ENCODE data around the gene ATXN8OS. TPM values are rescaled to one million over a fixed set of nuclear protein-coding genes. Genes with fewer than 3 reads are reported as not detected.

The ATXN8OS gene
- not detected for total RNA-seq

DNA sequence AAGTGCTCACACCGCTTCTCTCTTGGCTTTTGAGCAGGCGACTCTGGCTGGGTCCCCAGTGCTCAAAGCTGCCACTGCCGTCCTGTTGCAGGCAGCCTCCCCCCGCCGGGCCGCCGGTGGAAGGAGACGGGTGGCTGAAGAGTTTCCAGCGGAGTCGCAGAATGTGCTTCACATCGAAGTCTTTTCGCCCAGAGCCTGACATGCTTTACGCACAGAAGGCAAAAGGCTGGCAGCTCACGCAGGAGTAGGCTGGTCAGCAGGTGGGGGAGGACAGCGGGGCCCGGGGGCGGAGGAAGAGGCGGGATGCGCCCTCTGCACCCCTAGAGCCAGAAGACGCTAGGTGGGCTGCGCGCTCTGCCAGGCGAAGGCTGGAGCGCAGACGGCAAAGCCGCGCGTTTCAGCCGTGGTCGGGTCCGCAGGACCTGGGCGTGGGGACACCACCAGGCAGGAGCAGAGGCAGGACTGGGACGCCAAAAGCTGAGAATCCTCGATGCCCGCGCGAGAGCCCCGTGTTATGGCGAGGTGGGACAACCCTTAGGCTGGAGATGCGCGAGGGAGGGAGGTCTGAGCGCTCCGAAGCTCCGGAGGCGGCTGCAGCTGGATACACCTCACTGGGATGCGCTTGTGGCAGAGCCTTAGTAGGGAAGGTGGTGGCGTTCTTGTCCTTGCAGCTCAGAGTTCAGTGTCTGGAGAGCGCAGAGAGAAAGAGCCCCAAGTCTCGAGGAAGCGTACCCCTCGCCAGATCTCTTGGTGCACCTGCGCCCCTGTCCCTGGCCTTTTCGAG lies at the start of gene ATXN8OS:
Gene ATXN8OS, plus strand, starts transcription at position 329 of the 784 bp plus-strand sequence.
- Histone ChIP-seq H3K4me3 (no peak within 1 kb of the TSS), H3K9me3 (no peaks in the 10 kb centered on the region), H3K36me3 (no peaks in the 10 kb centered on the region), H3K27me3 (no peaks in the 10 kb centered on the region), H3K27ac (no peak within 1 kb of the TSS), H3K4me1 (no peaks in the 10 kb centered on the region)
- TF ChIP-seq, protein P1, sequence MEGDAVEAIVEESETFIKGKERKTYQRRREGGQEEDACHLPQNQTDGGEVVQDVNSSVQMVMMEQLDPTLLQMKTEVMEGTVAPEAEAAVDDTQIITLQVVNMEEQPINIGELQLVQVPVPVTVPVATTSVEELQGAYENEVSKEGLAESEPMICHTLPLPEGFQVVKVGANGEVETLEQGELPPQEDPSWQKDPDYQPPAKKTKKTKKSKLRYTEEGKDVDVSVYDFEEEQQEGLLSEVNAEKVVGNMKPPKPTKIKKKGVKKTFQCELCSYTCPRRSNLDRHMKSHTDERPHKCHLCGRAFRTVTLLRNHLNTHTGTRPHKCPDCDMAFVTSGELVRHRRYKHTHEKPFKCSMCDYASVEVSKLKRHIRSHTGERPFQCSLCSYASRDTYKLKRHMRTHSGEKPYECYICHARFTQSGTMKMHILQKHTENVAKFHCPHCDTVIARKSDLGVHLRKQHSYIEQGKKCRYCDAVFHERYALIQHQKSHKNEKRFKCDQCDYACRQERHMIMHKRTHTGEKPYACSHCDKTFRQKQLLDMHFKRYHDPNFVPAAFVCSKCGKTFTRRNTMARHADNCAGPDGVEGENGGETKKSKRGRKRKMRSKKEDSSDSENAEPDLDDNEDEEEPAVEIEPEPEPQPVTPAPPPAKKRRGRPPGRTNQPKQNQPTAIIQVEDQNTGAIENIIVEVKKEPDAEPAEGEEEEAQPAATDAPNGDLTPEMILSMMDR (IDR thresholded peaks at IDR 0.05): no peak
- TF ChIP-seq POLR2A (IDR thresholded peaks at IDR 0.05): no peak
- intact Hi-C loops (cut with DNase I; ENCODE audit: low total_unique reads): no loop called here
- DNase-seq: no peak

DNA sequence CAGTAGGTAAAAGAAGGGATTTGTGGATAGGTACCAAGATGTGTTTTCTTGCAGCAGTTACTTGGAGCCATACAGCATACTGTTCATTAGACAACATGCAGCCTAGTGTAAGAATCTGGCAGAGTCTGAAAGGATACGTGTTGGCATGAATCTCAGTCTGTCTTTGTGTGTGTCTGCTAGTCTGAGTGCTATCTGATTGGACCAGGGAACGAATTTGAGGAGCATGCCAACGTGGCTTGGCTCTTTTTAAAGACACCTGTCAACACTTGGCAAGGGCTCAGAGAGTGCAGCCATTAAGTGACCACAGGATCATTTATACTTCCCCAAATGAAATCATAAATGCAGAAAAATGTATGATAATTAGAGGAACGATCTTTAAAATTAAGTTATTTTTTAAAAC lies 27.6 kb upstream of the ATXN8OS start:
- no peak for DNase-seq
- H3K36me3 ChIP-seq: no peaks in the 10 kb centered on the region
- H3K4me3 ChIP-seq: no peak overlapping the region
- H3K27ac ChIP-seq: no peak overlapping the region
- no peak for TF ChIP-seq POLR2A (IDR thresholded peaks at IDR 0.05)
- TF ChIP-seq, protein P1 (IDR thresholded peaks at IDR 0.05): no peak
- H3K9me3 ChIP-seq: no peaks in the 10 kb centered on the region
- intact Hi-C loops (cut with DNase I; ENCODE audit: low total_unique reads): no loop called here
- no peaks in the 10 kb centered on the region for H3K4me1 ChIP-seq
- H3K27me3 ChIP-seq: no peaks in the 10 kb centered on the region

DNA sequence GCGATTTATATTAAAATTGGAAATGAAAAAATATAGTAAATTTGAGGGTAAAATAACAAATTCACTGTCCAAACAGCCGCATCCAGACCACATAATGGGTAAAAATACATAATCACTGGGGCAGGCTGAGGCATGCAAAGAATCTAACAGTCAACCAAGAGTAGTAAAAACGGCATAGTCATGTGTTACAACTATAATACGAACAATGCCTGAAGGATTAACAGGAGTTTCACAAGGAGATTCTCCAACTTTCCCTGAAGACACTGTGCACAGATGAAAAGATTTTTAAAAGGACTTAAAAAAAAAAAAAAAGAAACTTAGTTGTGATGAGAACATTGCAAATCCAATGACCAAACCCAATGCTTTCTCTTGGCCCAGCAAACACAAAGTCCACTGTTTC lies 20.4 kb upstream of the ATXN8OS start:
- Histone ChIP-seq H3K27ac (no peak overlapping the region), H3K27me3 (no peaks in the 10 kb centered on the region), H3K36me3 (no peaks in the 10 kb centered on the region), H3K4me1 (no peaks in the 10 kb centered on the region), H3K4me3 (no peak overlapping the region), H3K9me3 (no peaks in the 10 kb centered on the region)
- TF ChIP-seq, protein P1 (IDR thresholded peaks at IDR 0.05): no peak
- intact Hi-C loops (cut with DNase I; ENCODE audit: low total_unique reads): no loop called here
- DNase-seq: no peak

DNA sequence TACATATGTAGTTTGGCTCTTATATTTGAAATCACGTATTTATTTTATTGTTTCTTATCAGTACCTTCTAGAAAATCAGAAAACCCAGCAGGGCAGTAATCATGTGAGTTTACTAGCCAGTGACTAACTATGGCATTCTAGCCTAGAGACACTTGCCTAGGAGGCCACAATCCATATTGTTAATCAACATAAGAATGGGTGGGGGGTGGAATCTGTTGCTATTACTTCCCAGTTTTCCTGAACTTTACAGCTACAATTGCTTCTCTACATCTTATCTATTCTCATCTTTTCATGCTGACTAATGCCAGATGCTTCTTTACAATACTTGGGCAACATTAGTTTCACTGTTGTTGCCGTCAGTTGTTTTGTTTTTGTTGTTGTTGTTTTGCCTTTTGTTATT lies 18.7 kb upstream of the ATXN8OS start:
- DNase-seq: no peak
- Histone ChIP-seq H3K4me1 (no peaks in the 10 kb centered on the region), H3K4me3 (no peak overlapping the region), H3K27ac (no peak overlapping the region), H3K9me3 (no peaks in the 10 kb centered on the region), H3K36me3 (no peaks in the 10 kb centered on the region), H3K27me3 (no peaks in the 10 kb centered on the region)
- intact Hi-C loops (cut with DNase I; ENCODE audit: low total_unique reads): no loop called here
- TF ChIP-seq POLR2A (IDR thresholded peaks at IDR 0.05): no peak
- TF ChIP-seq, protein P1 (IDR thresholded peaks at IDR 0.05): no peak

DNA sequence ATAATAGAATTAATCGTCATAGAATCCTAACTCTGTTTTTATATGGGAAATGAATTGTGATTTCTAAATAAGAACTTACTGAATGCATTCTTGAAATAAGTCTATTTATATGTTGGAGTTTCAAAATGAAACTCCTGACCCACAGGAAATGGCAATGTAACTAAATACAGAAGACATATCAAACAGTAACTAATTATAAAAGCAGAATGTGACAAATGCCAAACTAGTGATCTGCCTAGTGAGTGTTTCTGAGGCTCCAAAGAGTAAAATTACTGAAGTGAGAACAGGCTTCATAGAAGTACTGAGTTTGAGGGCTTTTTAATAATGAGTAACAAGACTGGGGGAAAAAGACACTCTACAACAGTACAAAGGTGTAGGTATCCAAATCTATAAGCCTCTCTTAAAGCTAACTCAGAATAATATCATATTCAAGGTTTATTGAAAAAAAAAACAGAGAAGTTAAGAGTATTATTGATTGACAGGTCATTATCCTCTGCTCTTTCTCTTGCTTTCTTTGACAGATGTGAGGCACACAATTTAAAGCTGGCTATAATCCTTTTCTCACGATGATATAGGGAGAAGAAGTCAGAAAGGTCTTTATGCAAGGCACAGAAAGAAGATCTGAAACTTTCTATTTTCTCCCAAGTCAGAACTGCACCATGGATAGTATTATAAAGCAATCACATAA lies 17.4 kb upstream of the ATXN8OS start:
- intact Hi-C loops (cut with DNase I; ENCODE audit: low total_unique reads): no loop called here
- Histone ChIP-seq H3K9me3 (no peaks in the 10 kb centered on the region), H3K27me3 (no peaks in the 10 kb centered on the region), H3K4me3 (no peak overlapping the region), H3K27ac (no peak overlapping the region), H3K4me1 (no peaks in the 10 kb centered on the region), H3K36me3 (no peaks in the 10 kb centered on the region)
- TF ChIP-seq, protein P1 (IDR thresholded peaks at IDR 0.05): no peak
- TF ChIP-seq POLR2A (IDR thresholded peaks at IDR 0.05): no peak
- no peak for DNase-seq

All from uterus (tissue), 4 donors.